IPS-11a (cell line): ENCODE measurements around the gene OR13J1.
"Not testable (repeated sequence)": the region's sequence is repeated elsewhere in the genome, so short reads cannot be mapped to it uniquely, and the experiment has no call there.

ENCODE experiments used
- H3K4me3 ChIP-seq: one replicate; pipeline ENCODE4 v1.5.1; 2013; ENCODE audit warnings: low read depth, low read length, control low read depth

OR13J1 gene

GRCh38 chr9:35870351-35870923 is at the start of gene OR13J1:
OR13J1 (minus strand) TSS chr9:35870401; CDS start chr9:35870401, 0 bp downstream.
- H3K4me3 ChIP-seq: no peak within 1 kb of the TSS

GRCh38 chr9:35919212-35920008 is 49.2 kb upstream of the OR13J1 start:
- H3K4me3 ChIP-seq: no peak overlapping the region

- H3K4me3 ChIP-seq: no peak overlapping the region
Observed at GRCh38 chr9:35918780-35919179, 48.6 kb upstream of the OR13J1 start.

GRCh38 chr9:35917261-35917660 is 47.1 kb upstream of the OR13J1 start:
- no peak overlapping the region for H3K4me3 ChIP-seq

- no peak overlapping the region for H3K4me3 ChIP-seq
Observed at GRCh38 chr9:35915681-35916294, 45.6 kb upstream of the OR13J1 start.

GRCh38 chr9:35914301-35914807 is 44.2 kb upstream of the OR13J1 start:
- no peak overlapping the region for H3K4me3 ChIP-seq

- not testable (repeated sequence) for H3K4me3 ChIP-seq
Observed at GRCh38 chr9:35913429-35913828, 43.2 kb upstream of the OR13J1 start.

GRCh38 chr9:35912791-35913400 is 42.7 kb upstream of the OR13J1 start:
- no peak overlapping the region for H3K4me3 ChIP-seq

- H3K4me3 ChIP-seq: no peak overlapping the region
Observed at GRCh38 chr9:35911690-35912089, 41.5 kb upstream of the OR13J1 start.

- H3K4me3 ChIP-seq: no peak overlapping the region
Observed at GRCh38 chr9:35910613-35911359, 40.6 kb upstream of the OR13J1 start.

GRCh38 chr9:35909687-35910612 is 39.7 kb upstream of the OR13J1 start:
- no peak overlapping the region for H3K4me3 ChIP-seq

GRCh38 chr9:35909274-35909673 is 39.1 kb upstream of the OR13J1 start, which contains the start of gene SPAAR:
SPAAR (plus strand) TSS chr9:35909490; CDS start chr9:35910464, 974 bp downstream.
- H3K4me3 ChIP-seq: no peak within 1 kb of the TSS

GRCh38 chr9:35908504-35909125 is 38.4 kb upstream of the OR13J1 start:
- H3K4me3 ChIP-seq: no peak overlapping the region

- no peak overlapping the region for H3K4me3 ChIP-seq
Observed at GRCh38 chr9:35907711-35908503, 37.7 kb upstream of the OR13J1 start.

GRCh38 chr9:35906923-35907699 is 36.9 kb upstream of the OR13J1 start:
- H3K4me3 ChIP-seq: no peak overlapping the region

GRCh38 chr9:35905912-35906679 is 35.9 kb upstream of the OR13J1 start, which contains the start of gene HRCT1:
HRCT1 (plus strand) TSS chr9:35906202; CDS start chr9:35906288, 86 bp downstream.
- H3K4me3 ChIP-seq: no peak within 1 kb of the TSS
